Neural cell (in vitro differentiated cells): ENCODE data around the gene USP20. TPM values are rescaled to one million over a fixed set of nuclear protein-coding genes. Genes with fewer than 3 reads are reported as not detected.
A peak's percentile ranks its signal among the peaks of the same experiment; 100 is the strongest.

ENCODE experiments used
- H2AFZ ChIP-seq: fragments of 200-600, 300-800 bp; sonication (generic), shearing (Covaris generic); 2 replicates; pipeline ENCODE4 v1.6.0; 2014; ENCODE audit warnings: low read depth, mild to moderate bottlenecking, antibody characterized with exemption, low read length, moderate library complexity
- H3F3A ChIP-seq: fragments of 200-600 bp; shearing (Covaris generic); 2 replicates; pipeline ENCODE4 v1.6.1; 2016; ENCODE audit warnings: mild to moderate bottlenecking, moderate library complexity, mixed read lengths, antibody characterized with exemption, low read length; ENCODE audit not compliant: insufficient read depth, poor library complexity, severe bottlenecking
- H3K27ac ChIP-seq: fragments of 200-600, 300-800 bp; sonication (generic), shearing (Covaris generic); 2 replicates; pipeline ENCODE4 v1.5.1; 2014; ENCODE audit warnings: mild to moderate bottlenecking, low read length, moderate library complexity
- H3K27me3 ChIP-seq: fragments of 300-800, 200-600 bp; sonication (generic), shearing (Covaris generic); 2 replicates; pipeline ENCODE4 v1.6.0; 2014; ENCODE audit warnings: mild to moderate bottlenecking, low read depth, low read length, moderate library complexity; ENCODE audit not compliant: insufficient read depth
- H3K36me3 ChIP-seq: fragments of 300-800, 200-600 bp; sonication (generic), shearing (Covaris generic); 2 replicates; pipeline ENCODE4 v1.5.1; 2014; ENCODE audit warnings: mild to moderate bottlenecking, antibody characterized with exemption, low read length, moderate library complexity; ENCODE audit not compliant: insufficient read depth
- H3K4me2 ChIP-seq: fragments of 300-800, 200-600 bp; sonication (generic), shearing (Covaris generic); 2 replicates; pipeline ENCODE4 v1.6.0; 2014; ENCODE audit warnings: mild to moderate bottlenecking, low read length
- H3K4me3 ChIP-seq: fragments of 300-800, 200-600 bp; sonication (generic), shearing (Covaris generic); 2 replicates; pipeline ENCODE4 v1.5.1; 2014; ENCODE audit warnings: mild to moderate bottlenecking, low read length, moderate library complexity
- H3K79me2 ChIP-seq: fragments of 200-600 bp; shearing (Covaris generic); replicated peaks from 2 replicates; pipeline ENCODE4 v1.6.0; 2014; ENCODE audit warnings: mild to moderate bottlenecking, low read length, moderate library complexity; ENCODE audit not compliant: insufficient read depth
- H3K9ac ChIP-seq: fragments of 300-800, 200-600 bp; sonication (generic), shearing (Covaris generic); 2 replicates; pipeline ENCODE4 v1.6.1; 2016; ENCODE audit warnings: mild to moderate bottlenecking, low read length, mixed read lengths
- H3K9me2 ChIP-seq: fragments of 200-600 bp; shearing (Covaris generic); 2 replicates; pipeline ENCODE4 v1.6.1; 2016; ENCODE audit warnings: mild to moderate bottlenecking, low read length, mixed read lengths; ENCODE audit not compliant: insufficient read depth
- H3K9me3 ChIP-seq: fragments of 200-600, 300-800 bp; sonication (generic), shearing (Covaris generic); 2 replicates; pipeline ENCODE4 v1.6.1; 2016; ENCODE audit warnings: mild to moderate bottlenecking, mixed run types, low read length, moderate library complexity, mixed read lengths
- H4K20me1 ChIP-seq: fragments of 200-600 bp; shearing (Covaris generic); 2 replicates; pipeline ENCODE4 v1.6.1; 2016; ENCODE audit warnings: mild to moderate bottlenecking, mixed run types; ENCODE audit not compliant: insufficient read depth
- EP300 ChIP-seq: fragments of 450-650 bp; conservative IDR thresholded peaks from 2 replicates; pipeline ENCODE4 v1.6.1; 2014; ENCODE audit warnings: antibody characterized with exemption, mild to moderate bottlenecking, moderate library complexity; ENCODE audit not compliant: poor library complexity, severe bottlenecking
- EZH2 ChIP-seq: fragments of 200-600, 300-800 bp; shearing (Covaris generic), sonication (generic); IDR thresholded peaks from 2 replicates; pipeline ENCODE4 v1.6.1; 2014; ENCODE audit warnings: antibody characterized with exemption, low read length, borderline replicate concordance, mild to moderate bottlenecking; ENCODE audit not compliant: insufficient read depth, poor library complexity, severe bottlenecking
- MXI1 ChIP-seq: fragments of 450-650 bp; conservative IDR thresholded peaks from 2 replicates; pipeline ENCODE4 v1.6.1; 2014; ENCODE audit warnings: antibody characterized with exemption, mild to moderate bottlenecking; ENCODE audit not compliant: poor library complexity, severe bottlenecking
- POLR2AphosphoS5 ChIP-seq: IDR thresholded peaks from 2 replicates; pipeline ENCODE4 v1.6.1; 2012
- RAD21 ChIP-seq: fragments of 450-650 bp; conservative IDR thresholded peaks from 2 replicates; pipeline ENCODE4 v1.6.1; 2014; ENCODE audit warnings: antibody characterized with exemption, mild to moderate bottlenecking, moderate library complexity
- SMC3 ChIP-seq: fragments of 450-650 bp; conservative IDR thresholded peaks from 2 replicates; pipeline ENCODE4 v1.6.1; 2014; ENCODE audit warnings: antibody characterized with exemption, mild to moderate bottlenecking, moderate library complexity; ENCODE audit not compliant: poor library complexity
- TAF1 ChIP-seq: IDR thresholded peaks from 2 replicates; pipeline ENCODE4 v1.6.1; 2012; ENCODE audit warnings: low read depth
- polyA plus RNA-seq: library from polyadenylated mRNA; depleted of rRNA; stranded (reverse); fragments of >200 nt; gene quantifications from 2 replicates; pipeline ENCODE4 v1.2.3, GENCODE V29; 2014
- TF ChIP-seq, protein P1 (sequence below): fragments of 450-650 bp; IDR thresholded peaks from 2 replicates; pipeline ENCODE4 v1.5.1; 2014; ENCODE audit warnings: antibody characterized with exemption, mild to moderate bottlenecking, moderate library complexity; ENCODE audit not compliant: poor library complexity, severe bottlenecking
- TF ChIP-seq, protein P2 (sequence below): IDR thresholded peaks from 2 replicates; pipeline ENCODE4 v1.6.1; 2012; ENCODE audit warnings: borderline replicate concordance

Gene USP20
- polyA plus RNA-seq, 1 donor from 2014 or later = 39.8 TPM

DNA sequence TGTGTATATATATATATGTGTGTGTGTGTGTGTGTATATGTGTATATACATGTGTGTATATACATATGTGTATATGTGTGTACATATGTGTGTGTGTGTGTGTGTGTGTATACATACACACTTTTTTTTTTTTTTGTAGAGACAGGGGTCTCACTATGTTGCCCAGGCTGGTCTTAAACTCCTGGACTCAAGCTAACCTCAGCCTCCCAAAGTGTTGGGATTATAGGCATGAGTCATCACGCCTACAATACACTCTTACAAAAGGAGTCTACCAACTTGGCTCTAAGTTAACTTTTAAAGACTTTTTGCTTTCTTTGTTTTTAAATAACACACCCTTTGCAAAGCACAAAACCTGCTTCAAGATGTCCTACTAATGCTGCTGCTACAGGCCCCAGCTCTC, 2.3 kb upstream of the USP20 start:
- Histone ChIP-seq H3K79me2 (peaks cover 34% of the 10 kb centered on the region), H3K9me2 (no peaks in the 10 kb centered on the region), H3K4me2 (no peak overlapping the region), H3K27ac (no peak overlapping the region), H3K9me3 (no peaks in the 10 kb centered on the region), H3K27me3 (no peaks in the 10 kb centered on the region), H4K20me1 (no peaks in the 10 kb centered on the region), H3K36me3 (no peaks in the 10 kb centered on the region), H3K9ac (no peak overlapping the region), H3F3A (no peaks in the 10 kb centered on the region), H3K4me3 (no peak overlapping the region), H2AFZ (no peak overlapping the region)
- TF ChIP-seq, protein P1, sequence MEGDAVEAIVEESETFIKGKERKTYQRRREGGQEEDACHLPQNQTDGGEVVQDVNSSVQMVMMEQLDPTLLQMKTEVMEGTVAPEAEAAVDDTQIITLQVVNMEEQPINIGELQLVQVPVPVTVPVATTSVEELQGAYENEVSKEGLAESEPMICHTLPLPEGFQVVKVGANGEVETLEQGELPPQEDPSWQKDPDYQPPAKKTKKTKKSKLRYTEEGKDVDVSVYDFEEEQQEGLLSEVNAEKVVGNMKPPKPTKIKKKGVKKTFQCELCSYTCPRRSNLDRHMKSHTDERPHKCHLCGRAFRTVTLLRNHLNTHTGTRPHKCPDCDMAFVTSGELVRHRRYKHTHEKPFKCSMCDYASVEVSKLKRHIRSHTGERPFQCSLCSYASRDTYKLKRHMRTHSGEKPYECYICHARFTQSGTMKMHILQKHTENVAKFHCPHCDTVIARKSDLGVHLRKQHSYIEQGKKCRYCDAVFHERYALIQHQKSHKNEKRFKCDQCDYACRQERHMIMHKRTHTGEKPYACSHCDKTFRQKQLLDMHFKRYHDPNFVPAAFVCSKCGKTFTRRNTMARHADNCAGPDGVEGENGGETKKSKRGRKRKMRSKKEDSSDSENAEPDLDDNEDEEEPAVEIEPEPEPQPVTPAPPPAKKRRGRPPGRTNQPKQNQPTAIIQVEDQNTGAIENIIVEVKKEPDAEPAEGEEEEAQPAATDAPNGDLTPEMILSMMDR = no peak

GRCh38 chr9:129834489-129835127, 650 bp upstream of the USP20 start:
- Histone ChIP-seq H3F3A (no peaks in the 10 kb centered on the region), H2AFZ (peak overlapping the region; percentile 81), H3K36me3 (no peaks in the 10 kb centered on the region), H3K9ac (peak overlapping the region; percentile 90), H3K27me3 (no peaks in the 10 kb centered on the region), H3K9me3 (no peaks in the 10 kb centered on the region), H3K4me3 (peak overlapping the region; percentile 81), H4K20me1 (no peaks in the 10 kb centered on the region), H3K79me2 (peaks cover 34% of the 10 kb centered on the region), H3K27ac (peak overlapping the region; percentile 64), H3K9me2 (no peaks in the 10 kb centered on the region), H3K4me2 (peak overlapping the region; percentile 81)
- no peak for TF ChIP-seq MXI1
- TF ChIP-seq RAD21 = no peak
- TF ChIP-seq POLR2AphosphoS5 = no peak
- no peak for TF ChIP-seq EZH2
- TF ChIP-seq TAF1 = no peak
- TF ChIP-seq, protein P1 = no peak
- no peak for TF ChIP-seq EP300
- TF ChIP-seq, protein P2, sequence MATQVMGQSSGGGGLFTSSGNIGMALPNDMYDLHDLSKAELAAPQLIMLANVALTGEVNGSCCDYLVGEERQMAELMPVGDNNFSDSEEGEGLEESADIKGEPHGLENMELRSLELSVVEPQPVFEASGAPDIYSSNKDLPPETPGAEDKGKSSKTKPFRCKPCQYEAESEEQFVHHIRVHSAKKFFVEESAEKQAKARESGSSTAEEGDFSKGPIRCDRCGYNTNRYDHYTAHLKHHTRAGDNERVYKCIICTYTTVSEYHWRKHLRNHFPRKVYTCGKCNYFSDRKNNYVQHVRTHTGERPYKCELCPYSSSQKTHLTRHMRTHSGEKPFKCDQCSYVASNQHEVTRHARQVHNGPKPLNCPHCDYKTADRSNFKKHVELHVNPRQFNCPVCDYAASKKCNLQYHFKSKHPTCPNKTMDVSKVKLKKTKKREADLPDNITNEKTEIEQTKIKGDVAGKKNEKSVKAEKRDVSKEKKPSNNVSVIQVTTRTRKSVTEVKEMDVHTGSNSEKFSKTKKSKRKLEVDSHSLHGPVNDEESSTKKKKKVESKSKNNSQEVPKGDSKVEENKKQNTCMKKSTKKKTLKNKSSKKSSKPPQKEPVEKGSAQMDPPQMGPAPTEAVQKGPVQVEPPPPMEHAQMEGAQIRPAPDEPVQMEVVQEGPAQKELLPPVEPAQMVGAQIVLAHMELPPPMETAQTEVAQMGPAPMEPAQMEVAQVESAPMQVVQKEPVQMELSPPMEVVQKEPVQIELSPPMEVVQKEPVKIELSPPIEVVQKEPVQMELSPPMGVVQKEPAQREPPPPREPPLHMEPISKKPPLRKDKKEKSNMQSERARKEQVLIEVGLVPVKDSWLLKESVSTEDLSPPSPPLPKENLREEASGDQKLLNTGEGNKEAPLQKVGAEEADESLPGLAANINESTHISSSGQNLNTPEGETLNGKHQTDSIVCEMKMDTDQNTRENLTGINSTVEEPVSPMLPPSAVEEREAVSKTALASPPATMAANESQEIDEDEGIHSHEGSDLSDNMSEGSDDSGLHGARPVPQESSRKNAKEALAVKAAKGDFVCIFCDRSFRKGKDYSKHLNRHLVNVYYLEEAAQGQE = no peak
- TF ChIP-seq SMC3 = no peak
